ENCODE measurements around the gene USP43.

USP43 gene

GRCh38 chr17:9672691-9673090 lies 27.4 kb downstream of the USP43 start:
- Mint-ChIP-seq H3K36me3 (no peaks in the 10 kb centered on the region), H3K27me3 (no peaks in the 10 kb centered on the region), H3K4me1 (ENCODE audit: low read depth) (no peaks in the 10 kb centered on the region), H3K27ac (no peak overlapping the region), H3K4me3 (no peak overlapping the region), H3K9me3 (ENCODE audit: low read depth) (no peaks in the 10 kb centered on the region)

- no peaks in the 10 kb centered on the region for H3K27me3 Mint-ChIP-seq
- peaks cover 2% of the 10 kb centered on the region for H3K36me3 Mint-ChIP-seq
- H3K4me3 Mint-ChIP-seq: no peak overlapping the region
- H3K27ac Mint-ChIP-seq: no peak overlapping the region
- H3K4me1 Mint-ChIP-seq (ENCODE audit: low read depth): no peaks in the 10 kb centered on the region
- H3K9me3 Mint-ChIP-seq (ENCODE audit: low read depth): no peaks in the 10 kb centered on the region
These were observed 30.8 kb downstream of the USP43 start for GRCh38 chr17:9676084-9676483.

GRCh38 chr17:9676820-9677310 lies 31.5 kb downstream of the USP43 start:
- H3K27ac Mint-ChIP-seq: no peak overlapping the region
- no peaks in the 10 kb centered on the region for H3K27me3 Mint-ChIP-seq
- H3K36me3 Mint-ChIP-seq: peaks cover 2% of the 10 kb centered on the region
- H3K9me3 Mint-ChIP-seq (ENCODE audit: low read depth): no peaks in the 10 kb centered on the region
- H3K4me3 Mint-ChIP-seq: no peak overlapping the region
- H3K4me1 Mint-ChIP-seq (ENCODE audit: low read depth): no peaks in the 10 kb centered on the region

GRCh38 chr17:9677411-9677810 lies 32.1 kb downstream of the USP43 start:
- peaks cover 2% of the 10 kb centered on the region for H3K36me3 Mint-ChIP-seq
- H3K9me3 Mint-ChIP-seq (ENCODE audit: low read depth): no peaks in the 10 kb centered on the region
- H3K27me3 Mint-ChIP-seq: no peaks in the 10 kb centered on the region
- no peaks in the 10 kb centered on the region for H3K4me1 Mint-ChIP-seq (ENCODE audit: low read depth)
- H3K27ac Mint-ChIP-seq: no peak overlapping the region
- no peak overlapping the region for H3K4me3 Mint-ChIP-seq

GRCh38 chr17:9677896-9678295 lies 32.6 kb downstream of the USP43 start:
- H3K27ac Mint-ChIP-seq: no peak overlapping the region
- H3K36me3 Mint-ChIP-seq: peaks cover 2% of the 10 kb centered on the region
- H3K27me3 Mint-ChIP-seq: no peaks in the 10 kb centered on the region
- H3K4me1 Mint-ChIP-seq (ENCODE audit: low read depth): no peaks in the 10 kb centered on the region
- no peaks in the 10 kb centered on the region for H3K9me3 Mint-ChIP-seq (ENCODE audit: low read depth)
- H3K4me3 Mint-ChIP-seq: no peak overlapping the region

- no peaks in the 10 kb centered on the region for H3K27me3 Mint-ChIP-seq
These were observed 39.8 kb downstream of the USP43 start for GRCh38 chr17:9684955-9685621.

DNA sequence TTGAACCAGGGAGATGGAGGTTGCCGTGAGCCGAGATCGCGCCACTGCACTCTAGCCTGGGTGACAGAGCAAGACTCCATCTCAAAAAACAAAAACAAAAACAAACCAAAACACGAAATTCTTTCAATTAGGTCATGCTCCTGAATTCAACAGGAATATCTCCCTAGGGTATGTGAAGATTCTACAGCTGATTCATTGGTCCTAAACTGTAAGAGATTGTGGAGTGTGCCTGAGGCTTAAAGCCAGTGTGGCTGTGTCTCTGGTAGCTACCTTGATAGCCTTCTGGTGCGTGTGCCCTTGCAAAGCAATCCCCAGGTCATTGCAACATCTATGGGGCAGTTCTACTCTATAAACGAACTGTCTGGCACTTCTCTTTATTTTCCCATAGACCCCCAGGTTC lies 48.4 kb downstream of the USP43 start:
- Mint-ChIP-seq H3K36me3 (no peaks in the 10 kb centered on the region), H3K27ac (no peak overlapping the region), H3K9me3 (ENCODE audit: low read depth) (no peaks in the 10 kb centered on the region), H3K4me1 (ENCODE audit: low read depth) (no peaks in the 10 kb centered on the region), H3K4me3 (no peak overlapping the region), H3K27me3 (peaks cover 1% of the 10 kb centered on the region)

More at GRCh38 chr17:9684955-9685621, 39.8 kb downstream of the USP43 start:
- Mint-ChIP-seq H3K4me3 (no peak overlapping the region), H3K9me3 (ENCODE audit: low read depth) (peaks cover 6% of the 10 kb centered on the region), H3K36me3 (peaks cover 2% of the 10 kb centered on the region), H3K4me1 (ENCODE audit: low read depth) (no peaks in the 10 kb centered on the region), H3K27ac (no peak overlapping the region)

DNA sequence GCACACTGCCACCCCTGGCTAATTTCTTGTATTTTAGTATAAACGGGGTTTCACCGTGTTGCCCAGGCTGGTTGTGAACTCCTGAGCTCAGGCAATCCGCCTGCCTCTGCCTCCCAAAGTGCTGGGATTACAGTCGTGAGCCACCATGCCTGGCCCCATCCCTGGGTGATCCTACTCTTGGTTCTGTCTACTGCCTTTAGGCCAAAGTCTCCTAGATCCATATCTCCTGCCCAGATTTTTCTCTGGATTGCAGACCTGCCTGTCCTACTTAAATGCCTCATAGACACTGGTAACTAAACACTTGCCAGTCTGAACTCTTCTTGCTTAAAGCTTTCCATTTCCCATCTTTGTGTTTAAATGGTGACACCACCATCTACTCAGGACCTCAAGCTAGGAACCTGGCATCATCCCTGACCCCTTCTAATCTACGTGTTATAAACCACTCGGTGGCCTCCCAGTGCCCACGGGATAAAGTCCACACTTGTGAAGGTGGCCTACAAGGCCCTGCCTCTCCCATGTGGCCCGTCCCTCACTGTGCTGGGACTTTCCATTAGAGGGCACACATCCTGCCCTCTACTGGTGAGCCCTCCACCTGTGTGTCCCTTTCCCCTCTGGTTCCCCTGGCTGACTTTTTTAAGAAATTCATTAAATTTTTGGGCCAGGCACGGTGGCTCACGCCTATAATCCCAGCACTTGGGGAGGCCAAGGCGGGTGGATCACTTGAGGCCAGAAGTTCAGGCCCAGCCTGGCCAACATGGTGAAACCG lies 51.1 kb downstream of the USP43 start:
- no peaks in the 10 kb centered on the region for H3K9me3 Mint-ChIP-seq (ENCODE audit: low read depth)
- H3K4me1 Mint-ChIP-seq (ENCODE audit: low read depth): no peaks in the 10 kb centered on the region
- no peak overlapping the region for H3K4me3 Mint-ChIP-seq
- H3K27ac Mint-ChIP-seq: no peak overlapping the region
- H3K27me3 Mint-ChIP-seq: peaks cover 1% of the 10 kb centered on the region
- no peaks in the 10 kb centered on the region for H3K36me3 Mint-ChIP-seq

GRCh38 chr17:9700136-9700535 lies 54.8 kb downstream of the USP43 start:
- no peaks in the 10 kb centered on the region for H3K9me3 Mint-ChIP-seq (ENCODE audit: low read depth)
- no peak overlapping the region for H3K27ac Mint-ChIP-seq
- H3K36me3 Mint-ChIP-seq: no peaks in the 10 kb centered on the region
- no peak overlapping the region for H3K4me3 Mint-ChIP-seq
- peaks cover 1% of the 10 kb centered on the region for H3K27me3 Mint-ChIP-seq
- H3K4me1 Mint-ChIP-seq (ENCODE audit: low read depth): no peaks in the 10 kb centered on the region

GRCh38 chr17:9700754-9701476 lies 55.6 kb downstream of the USP43 start:
- H3K4me3 Mint-ChIP-seq: no peak overlapping the region
- H3K27me3 Mint-ChIP-seq: peaks cover 1% of the 10 kb centered on the region
- H3K9me3 Mint-ChIP-seq (ENCODE audit: low read depth): no peaks in the 10 kb centered on the region
- H3K27ac Mint-ChIP-seq: no peak overlapping the region
- H3K4me1 Mint-ChIP-seq (ENCODE audit: low read depth): no peaks in the 10 kb centered on the region
- no peaks in the 10 kb centered on the region for H3K36me3 Mint-ChIP-seq

DNA sequence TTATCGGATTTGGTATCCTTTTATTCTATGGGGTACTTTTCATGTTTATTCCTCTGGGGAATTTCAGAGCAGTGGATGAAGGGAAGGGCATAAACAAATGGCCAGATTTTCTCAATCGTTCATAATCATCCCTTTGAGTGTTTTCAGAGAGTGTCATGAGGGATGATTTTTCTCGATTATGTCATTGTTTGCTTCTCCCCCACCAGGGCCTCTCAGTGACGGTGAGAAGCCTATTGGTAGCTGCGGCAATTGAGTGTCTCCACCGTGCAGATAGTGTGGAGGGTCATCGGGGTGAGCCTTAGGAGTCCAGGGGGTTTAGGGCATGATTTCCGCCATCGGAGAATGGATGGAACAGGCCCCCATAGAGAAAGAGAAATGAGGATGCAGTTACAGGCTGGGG lies 57.2 kb downstream of the USP43 start:
- Mint-ChIP-seq H3K27ac (no peak overlapping the region), H3K27me3 (no peaks in the 10 kb centered on the region), H3K4me1 (ENCODE audit: low read depth) (no peaks in the 10 kb centered on the region), H3K4me3 (no peak overlapping the region), H3K9me3 (ENCODE audit: low read depth) (no peaks in the 10 kb centered on the region), H3K36me3 (no peaks in the 10 kb centered on the region)

GRCh38 chr17:9702914-9703780 lies 57.8 kb downstream of the USP43 start:
- H3K27ac Mint-ChIP-seq: no peak overlapping the region
- no peak overlapping the region for H3K4me3 Mint-ChIP-seq
- H3K9me3 Mint-ChIP-seq (ENCODE audit: low read depth): no peaks in the 10 kb centered on the region

DNA sequence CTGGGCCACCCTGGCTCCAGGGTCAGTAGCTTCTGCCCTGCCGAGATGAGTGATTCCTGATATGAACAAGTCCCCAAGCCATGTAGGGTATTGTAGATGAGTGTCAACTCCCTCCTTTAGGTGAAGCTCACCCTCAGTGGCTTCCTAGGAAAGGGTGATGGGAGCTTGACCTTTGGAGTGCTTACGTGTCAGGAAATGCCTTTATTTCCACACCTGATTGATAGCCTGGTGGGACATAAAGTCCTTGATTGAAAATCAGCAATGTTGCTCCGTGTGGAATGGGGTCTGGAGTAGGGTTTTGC lies 58.4 kb downstream of the USP43 start:
- Mint-ChIP-seq H3K4me1 (ENCODE audit: low read depth) (no peaks in the 10 kb centered on the region), H3K36me3 (no peaks in the 10 kb centered on the region), H3K27ac (no peak overlapping the region), H3K9me3 (ENCODE audit: low read depth) (no peaks in the 10 kb centered on the region), H3K4me3 (no peak overlapping the region), H3K27me3 (peaks cover 2% of the 10 kb centered on the region)

More at GRCh38 chr17:9702914-9703780, 57.8 kb downstream of the USP43 start:
- Mint-ChIP-seq H3K36me3 (no peaks in the 10 kb centered on the region), H3K27me3 (peaks cover 2% of the 10 kb centered on the region), H3K4me1 (ENCODE audit: low read depth) (no peaks in the 10 kb centered on the region)

- Mint-ChIP-seq H3K4me1 (ENCODE audit: low read depth) (no peaks in the 10 kb centered on the region), H3K4me3 (no peak overlapping the region), H3K36me3 (no peaks in the 10 kb centered on the region), H3K27me3 (peaks cover 2% of the 10 kb centered on the region), H3K27ac (no peak overlapping the region), H3K9me3 (ENCODE audit: low read depth) (no peaks in the 10 kb centered on the region)
These were observed 60.4 kb downstream of the USP43 start for GRCh38 chr17:9705745-9706144.
